T47D (cell line): Measurements from ENCODE around the gene VTN.

Experiments used
- DNase-seq, 2 experiments: peaks; one replicate each; pipeline versions ENCODE4 v3.0.0 to v3.0.0-alpha.2; 2011 to 2012; ENCODE audit warnings: low read depth in 1 of 2, low spot score in 1 of 2
- JUND ChIP-seq: IDR thresholded peaks from 2 replicates; pipeline ENCODE4 v1.6.1; 2012; ENCODE audit warnings: low read depth
- in situ Hi-C: cut with HindIII; loops from 2 replicates; pipeline ENCODE4 v1.10.0; 2016; ENCODE audit warnings: low sequenced_read_pairs, low pct_unique_long_range_greater_than_20kb

Gene VTN, protein sequence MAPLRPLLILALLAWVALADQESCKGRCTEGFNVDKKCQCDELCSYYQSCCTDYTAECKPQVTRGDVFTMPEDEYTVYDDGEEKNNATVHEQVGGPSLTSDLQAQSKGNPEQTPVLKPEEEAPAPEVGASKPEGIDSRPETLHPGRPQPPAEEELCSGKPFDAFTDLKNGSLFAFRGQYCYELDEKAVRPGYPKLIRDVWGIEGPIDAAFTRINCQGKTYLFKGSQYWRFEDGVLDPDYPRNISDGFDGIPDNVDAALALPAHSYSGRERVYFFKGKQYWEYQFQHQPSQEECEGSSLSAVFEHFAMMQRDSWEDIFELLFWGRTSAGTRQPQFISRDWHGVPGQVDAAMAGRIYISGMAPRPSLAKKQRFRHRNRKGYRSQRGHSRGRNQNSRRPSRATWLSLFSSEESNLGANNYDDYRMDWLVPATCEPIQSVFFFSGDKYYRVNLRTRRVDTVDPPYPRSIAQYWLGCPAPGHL

DNA sequence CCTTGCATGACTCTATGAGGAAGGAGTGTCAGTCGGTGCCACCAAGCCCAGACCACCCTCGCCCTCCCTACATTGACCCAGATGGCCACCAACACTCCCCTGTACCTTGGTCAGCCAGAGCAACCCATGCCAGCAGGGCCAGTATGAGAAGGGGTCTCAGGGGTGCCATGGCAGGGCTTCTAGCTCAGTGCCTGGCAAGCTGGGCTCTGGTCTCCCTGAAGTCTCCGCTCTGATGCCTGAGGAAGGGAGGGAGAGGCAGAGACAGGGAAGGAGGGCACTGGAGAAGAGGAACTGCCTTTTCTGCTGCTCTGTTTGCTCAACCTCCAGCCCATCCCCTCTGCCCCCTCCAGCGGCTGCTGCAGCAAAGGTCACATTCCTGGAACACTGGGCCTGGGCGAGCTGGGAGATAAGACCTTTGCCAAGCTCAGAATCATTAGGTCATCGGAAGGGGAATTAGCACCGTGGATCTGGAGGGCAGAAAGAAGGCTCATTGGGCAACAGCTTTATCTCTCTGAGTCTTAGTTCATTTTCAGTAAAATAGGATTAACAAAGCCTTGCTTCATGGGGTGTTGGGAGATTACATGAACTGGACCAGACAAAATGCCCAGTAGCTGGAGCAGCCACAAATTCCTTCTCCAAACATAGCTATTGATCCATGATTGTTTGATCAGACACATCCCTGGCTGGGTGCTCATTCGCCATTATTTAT lies at the start of gene VTN:
TSS of gene VTN (minus strand) at position 273 of the 709 bp plus-strand sequence. CDS start at position 169, 104 bp downstream.
- no peak for TF ChIP-seq JUND
- in situ Hi-C loops: no loop called here
- no peak for DNase-seq

DNA sequence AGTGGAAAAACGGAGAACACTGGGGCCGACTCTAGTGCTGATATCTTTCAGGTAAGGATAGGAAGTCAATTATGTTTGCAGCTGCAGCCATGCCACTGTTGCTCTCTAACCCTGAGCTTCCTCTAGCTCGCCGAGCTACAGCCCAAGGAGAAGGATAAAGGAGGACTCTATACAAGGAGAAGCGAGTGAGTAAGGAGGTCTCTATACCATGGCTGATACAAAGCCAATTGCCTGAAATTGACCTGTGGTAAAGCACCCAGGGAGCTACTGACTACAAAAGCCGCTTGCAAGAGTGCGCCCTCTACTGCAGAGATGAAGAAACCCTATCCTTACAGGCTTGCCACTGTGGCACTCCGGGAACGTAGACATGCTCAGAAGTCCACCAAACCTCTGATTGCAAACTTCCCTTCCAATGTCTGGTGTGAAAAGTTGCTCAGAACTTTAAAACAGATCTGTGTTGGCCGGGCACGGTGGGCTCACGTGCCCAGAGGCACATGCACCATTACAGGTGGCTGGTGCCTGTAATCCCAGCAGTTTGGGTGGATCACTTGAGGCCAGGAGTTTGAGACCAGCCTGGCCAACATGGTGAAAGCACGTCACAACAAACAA lies 46.7 kb upstream of the VTN start:
- in situ Hi-C loops: no loop called here
- DNase-seq: peak; percentile 68 to 82
- no peak for TF ChIP-seq JUND

DNA sequence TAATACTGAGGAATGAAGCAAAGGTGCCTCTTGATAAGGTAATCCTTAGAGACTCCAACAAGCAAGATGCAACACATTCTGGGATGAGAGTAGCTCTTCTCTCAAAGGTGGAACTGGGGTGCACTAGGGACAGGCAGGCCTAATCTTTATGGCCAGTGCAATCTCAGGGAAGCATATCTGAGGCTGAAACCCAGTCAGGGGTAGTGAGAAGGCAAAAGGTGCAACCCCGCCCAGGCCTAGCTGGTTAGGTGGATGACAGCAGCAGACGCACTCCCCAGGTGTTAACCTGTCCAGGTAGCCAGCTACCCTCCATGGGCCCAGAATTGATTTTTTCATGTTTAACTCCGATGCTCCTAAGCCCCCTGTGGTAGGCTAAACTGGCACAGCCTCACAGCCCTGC lies 45.8 kb upstream of the VTN start:
- in situ Hi-C loops: no loop called here
- TF ChIP-seq JUND: no peak
- no peak for DNase-seq

DNA sequence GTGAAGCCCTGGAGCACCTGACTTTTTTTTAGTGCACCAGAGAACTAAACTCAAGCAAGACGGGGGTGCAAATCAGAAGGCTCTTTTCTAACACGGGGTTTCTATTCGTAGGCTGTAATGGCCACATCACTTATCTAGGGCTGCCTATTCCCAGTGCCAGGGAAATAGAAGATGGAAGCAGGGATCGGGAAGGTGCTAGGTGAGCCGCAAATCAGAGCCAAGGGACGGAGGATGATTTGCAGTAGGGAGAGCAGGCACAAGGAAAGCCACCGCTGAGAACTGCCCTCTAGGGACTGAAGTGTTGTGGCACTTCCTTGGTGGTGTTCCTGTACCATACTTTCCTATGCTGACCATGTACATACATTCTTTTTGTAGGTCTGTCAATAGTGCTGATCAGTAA lies 43.7 kb upstream of the VTN start:
- in situ Hi-C loops: no loop called here
- peak; percentile 43 to 49 for DNase-seq
- TF ChIP-seq JUND: no peak

DNA sequence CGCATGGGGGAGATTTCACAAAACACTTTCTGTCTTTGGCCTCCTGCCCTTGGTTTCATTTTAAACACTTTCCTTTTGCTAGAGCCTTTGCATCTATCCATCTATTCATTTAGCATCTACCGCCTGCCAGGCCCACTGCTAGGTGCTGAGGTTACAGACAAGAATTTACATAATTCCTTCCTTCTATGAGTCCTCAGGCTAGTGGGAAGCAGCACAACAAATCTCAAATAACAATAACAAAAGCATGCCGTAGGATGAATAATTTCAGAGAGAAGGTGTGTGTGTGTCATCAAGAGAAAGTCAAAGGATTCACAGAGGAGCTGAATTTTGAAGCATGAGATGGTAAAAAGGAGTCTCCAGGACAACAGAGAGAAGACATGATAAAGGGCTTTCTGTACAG lies 42.0 kb upstream of the VTN start:
- in situ Hi-C loops: no loop called here
- no peak for DNase-seq
- no peak for TF ChIP-seq JUND

DNA sequence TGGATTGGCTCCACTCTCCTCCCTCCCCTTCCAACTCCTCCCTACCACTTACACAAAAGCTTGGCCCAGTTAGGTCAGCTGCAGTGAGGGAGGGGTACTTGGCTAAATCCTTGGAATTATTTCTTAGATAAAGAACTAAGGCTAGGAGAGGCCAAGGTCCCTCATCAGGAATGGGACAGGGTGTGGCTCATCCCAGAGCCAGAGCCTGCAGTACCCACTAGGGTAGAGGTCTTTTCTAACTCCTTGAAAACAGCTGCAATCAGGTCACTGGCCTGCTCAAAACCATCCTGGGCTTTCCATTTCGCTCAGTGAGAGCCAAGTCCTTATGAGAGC lies 37.8 kb upstream of the VTN start:
- in situ Hi-C loops: no loop called here
- TF ChIP-seq JUND: no peak
- no peak for DNase-seq

DNA sequence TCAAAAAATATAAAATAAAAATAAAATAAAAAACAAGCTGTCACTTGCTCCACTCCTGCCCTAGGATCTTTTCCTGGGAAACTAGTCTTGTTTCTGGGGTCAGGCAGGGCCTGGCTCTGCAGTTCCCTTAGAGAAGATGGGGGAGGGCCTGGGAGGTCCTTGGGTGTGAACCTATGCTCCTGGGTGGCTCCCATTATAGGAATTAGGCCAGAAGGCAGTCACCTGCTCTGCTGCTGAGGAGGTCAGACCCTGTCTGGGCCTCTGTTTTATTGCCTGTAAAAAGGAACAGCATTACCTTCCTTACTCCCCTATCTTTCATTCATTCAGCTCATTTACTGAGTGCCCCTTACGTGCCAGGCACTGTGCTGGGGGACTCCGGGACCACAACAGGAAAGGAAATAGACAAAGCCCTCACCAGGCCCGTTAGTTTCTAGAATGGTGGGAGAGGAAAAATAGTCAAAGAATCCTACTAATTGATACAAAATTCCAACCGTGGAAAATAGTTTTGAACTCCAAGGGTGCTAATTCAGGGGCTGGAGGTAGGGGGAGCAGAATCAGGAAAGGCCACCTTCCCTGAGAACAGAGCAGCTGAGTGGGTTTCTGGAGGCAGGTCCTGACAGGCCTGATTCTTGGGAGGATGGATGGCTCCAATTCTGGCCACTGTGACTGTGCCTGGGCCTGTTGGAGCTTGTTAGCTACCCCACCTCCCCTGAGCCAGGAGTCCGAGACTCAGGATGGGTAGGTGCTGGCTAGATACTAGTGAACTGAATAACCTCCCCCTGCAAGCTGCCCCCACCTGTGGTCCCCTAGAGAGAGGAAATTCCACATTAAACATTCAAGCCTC lies 37.2 kb upstream of the VTN start:
- no peak for DNase-seq
- in situ Hi-C loops: no loop called here
- TF ChIP-seq JUND: no peak

DNA sequence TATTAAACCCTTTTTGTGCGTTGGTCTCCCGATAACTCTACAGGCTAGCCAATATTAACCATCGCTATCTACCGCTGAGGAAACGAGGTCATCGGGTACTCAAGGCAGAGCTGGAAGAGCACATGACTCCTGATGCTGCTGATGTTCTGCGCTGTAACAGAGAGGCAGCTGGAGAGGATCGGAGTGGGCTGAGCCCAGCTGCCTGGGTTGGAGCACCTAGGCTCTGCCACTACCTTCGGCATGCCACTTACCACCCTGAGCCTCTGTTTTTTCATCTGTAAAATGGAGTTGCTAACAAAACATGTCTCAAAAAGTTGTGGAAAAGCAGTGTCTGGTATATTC lies 36.3 kb upstream of the VTN start:
- in situ Hi-C loops: no loop called here
- DNase-seq: no peak
- no peak for TF ChIP-seq JUND

DNA sequence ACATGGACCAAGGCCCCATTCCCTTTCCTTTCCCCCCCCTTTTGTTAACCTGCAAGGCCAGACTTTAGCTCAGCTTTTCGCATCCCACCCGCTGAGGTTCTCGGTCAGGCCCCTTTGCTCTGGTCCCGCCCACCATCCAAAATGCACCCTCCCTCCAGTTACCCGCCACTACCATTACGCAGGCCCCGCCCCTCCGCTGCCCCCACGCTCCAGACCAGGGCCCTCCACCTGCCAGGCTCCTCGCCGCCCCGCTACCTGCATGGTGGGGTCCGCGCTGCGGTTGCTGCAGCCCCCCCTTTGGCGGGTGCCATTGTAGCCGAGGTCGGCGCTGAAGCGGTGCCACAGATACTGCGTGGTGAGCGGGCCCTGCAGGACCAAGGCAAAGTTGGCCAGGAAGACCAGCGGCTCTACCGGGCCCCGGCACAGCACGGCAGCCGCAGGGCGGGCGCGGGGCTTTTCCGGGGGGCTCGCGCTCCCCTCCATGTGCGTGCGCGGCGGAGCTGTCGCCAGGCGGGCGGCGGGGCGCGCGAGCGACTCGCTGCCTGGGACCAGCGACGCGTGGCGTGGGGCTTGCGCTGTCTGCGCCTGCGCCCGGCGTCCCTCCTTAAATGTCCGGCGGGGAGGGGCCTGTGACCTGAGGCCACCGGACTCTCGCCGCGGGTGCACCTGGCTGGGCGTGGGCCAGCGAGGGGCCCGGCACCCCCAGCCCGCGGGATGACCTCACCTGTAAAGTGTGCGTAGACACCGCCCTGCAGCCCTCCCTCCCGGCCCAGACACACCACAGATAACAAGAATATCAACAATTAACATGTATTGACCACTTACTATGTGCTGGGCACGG lies 35.7 kb upstream of the VTN start, which contains the start of gene SLC46A1:
TSS of gene SLC46A1 (minus strand) at position 581 of the 841 bp plus-strand sequence. CDS start at position 483, 98 bp downstream.
- in situ Hi-C loops: no loop called here
- TF ChIP-seq JUND: no peak
- peak; percentile 64 to 79 for DNase-seq

DNA sequence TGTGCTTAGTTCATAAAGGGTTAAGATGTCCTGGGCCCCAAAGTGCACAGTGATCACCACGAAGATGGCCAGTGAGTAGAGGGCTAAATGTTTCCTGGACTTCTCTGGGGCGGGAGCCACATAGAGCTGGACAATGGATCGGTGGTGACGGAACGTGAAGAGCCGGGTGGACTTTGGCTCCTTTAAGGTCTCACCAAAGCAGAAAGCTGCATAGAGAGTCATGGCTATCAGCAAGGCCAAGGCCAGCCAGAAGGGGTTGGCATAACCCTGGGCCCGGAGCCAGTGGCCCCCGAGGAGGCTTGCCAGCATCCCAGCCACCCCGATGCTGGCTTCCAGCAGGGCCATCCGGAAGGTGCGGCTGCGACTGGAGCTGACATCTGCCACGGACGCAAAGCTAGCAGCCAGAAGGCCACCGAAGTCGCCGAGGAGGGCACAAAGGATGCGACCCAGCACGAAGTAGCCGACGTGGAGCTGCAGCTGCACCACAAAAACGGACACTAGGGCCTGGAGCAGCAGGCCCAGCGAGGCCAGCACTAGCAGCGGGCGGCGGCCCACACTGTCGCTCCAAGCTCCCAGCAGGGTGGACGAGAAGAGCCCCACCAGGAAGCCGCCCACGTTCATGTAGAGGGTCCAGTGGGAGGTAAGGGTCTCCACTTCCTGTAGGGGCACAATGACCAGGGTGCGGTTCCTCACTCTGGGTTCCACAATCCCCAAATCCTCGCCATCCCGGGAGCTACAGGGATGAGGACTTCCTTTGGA lies 34.9 kb upstream of the VTN start:
- in situ Hi-C loops: no loop called here
- DNase-seq: no peak

DNA sequence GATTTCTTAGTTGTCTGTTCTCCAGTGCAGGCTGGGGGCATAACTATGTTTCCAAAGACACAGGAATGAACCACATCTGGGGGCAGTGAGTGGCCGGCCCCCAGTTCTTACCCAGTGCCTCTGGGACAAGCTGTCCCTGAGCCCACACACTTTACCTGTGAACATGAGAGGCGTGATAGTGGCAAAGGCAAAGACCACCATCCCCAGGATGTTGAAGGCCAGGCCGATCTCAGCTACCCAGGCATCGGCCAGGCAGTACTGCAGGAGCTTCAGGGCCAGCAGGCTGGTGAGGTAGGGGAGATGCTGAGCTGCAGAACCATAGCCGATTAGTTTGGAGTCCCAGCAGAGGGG lies 34.3 kb upstream of the VTN start:
- TF ChIP-seq JUND: no peak
- in situ Hi-C loops: no loop called here
- no peak for DNase-seq

More for the DNA sequence above, 34.9 kb upstream of the VTN start:
- TF ChIP-seq JUND: no peak
